A549 (cell line): ENCODE measurements around the gene POLR2C. TPM values are rescaled to one million over a fixed set of nuclear protein-coding genes. Genes with fewer than 3 reads are reported as not detected.

Experiments
- ATAC-seq, 2 experiments: fragments of 200-7000 bp in 1 of 2; fragments of >200 bp in 1 of 2; cut with Nextera tagmentation in 1 of 2; cut with Tn5 transposase in 1 of 2; 3 replicates each; pipeline versions ENCODE4 v1.8.0 to v1.9.1; 2018 to 2020; ENCODE audit warnings: mild to moderate bottlenecking in 1 of 2, moderate library complexity in 1 of 2
- CTCF ChIA-PET: fragments of 300-600 bp; sonication (Branson Sonifier 250); formaldehyde crosslinking; extraction: SDS; loops from one replicate; lab custom pipeline; 2021; ENCODE audit warnings: antibody characterized with exemption, inconsistent platforms; lab: Yijun Ruan, JAX
- POLR2A ChIA-PET: fragments of 350-600 bp; formaldehyde crosslinking; extraction: SDS; loops from one replicate; lab custom pipeline; 2021; ENCODE audit warnings: antibody characterized with exemption, inconsistent platforms; lab: Yijun Ruan, JAX
- DNase-seq, 2 experiments: peaks; one replicate each; pipeline versions ENCODE4 v3.0.0 to v3.0.0-alpha.2; 2011 to 2016; ENCODE audit warnings: low read depth in 1 of 2, low spot score in 1 of 2
- FAIRE-seq: peaks from 2 replicates; lab custom pipeline; 2011; peaks lifted over from hg19 to GRCh38; lab: Jason Lieb, UNC
- H3K27ac ChIP-seq, 2 experiments: fragments of >200 bp; sonication (Bioruptor Twin); formaldehyde crosslinking; 3 replicates each; pipeline ENCODE4 v1.5.1; 2016 to 2017
- H3K4me1 ChIP-seq: fragments of >200 bp; sonication (Bioruptor Twin); formaldehyde crosslinking; 3 replicates; pipeline ENCODE4 v1.6.1; 2016
- H3K4me2 ChIP-seq: fragments of >200 bp; sonication (Bioruptor Twin); formaldehyde crosslinking; 3 replicates; pipeline ENCODE4 v1.6.1; 2016
- H3K4me3 ChIP-seq: fragments of >200 bp; sonication (Bioruptor Twin); formaldehyde crosslinking; 3 replicates; pipeline ENCODE4 v1.5.1; 2016
- H3K9me3 ChIP-seq: fragments of >200 bp; sonication (Bioruptor Twin); formaldehyde crosslinking; 3 replicates; pipeline ENCODE4 v1.6.1; 2016
- BHLHE40 ChIP-seq: IDR thresholded peaks from 2 replicates; pipeline ENCODE4 v1.6.1; 2012; ENCODE audit warnings: low read depth, low read length, inconsistent platforms
- CBX2 ChIP-seq: fragments of 200-600 bp; sonication (generic); IDR thresholded peaks from 2 replicates; pipeline ENCODE4 v1.6.1; 2016; ENCODE audit warnings: low read depth, mild to moderate bottlenecking, borderline replicate concordance
- CHD4 ChIP-seq: fragments of 200-600 bp; sonication (generic); IDR thresholded peaks from 2 replicates; pipeline ENCODE4 v1.6.1; 2016; ENCODE audit warnings: antibody characterized with exemption, mild to moderate bottlenecking, borderline replicate concordance
- EHMT2 ChIP-seq: fragments of 200-600 bp; sonication (generic); IDR thresholded peaks from 2 replicates; pipeline ENCODE4 v1.6.1; 2016; ENCODE audit warnings: antibody characterized with exemption, low read depth, mild to moderate bottlenecking, moderate library complexity
- EP300 ChIP-seq, 2 experiments: fragments of >200 bp; sonication (Bioruptor Twin); formaldehyde crosslinking; IDR thresholded peaks; 2 replicates in 1 of 2; 3 replicates in 1 of 2; pipeline ENCODE4 v1.6.1; 2016 to 2017
- FOSB ChIP-seq: fragments of 250-450 bp; sonication (Bioruptor Pico); IDR thresholded peaks from 2 replicates; pipeline ENCODE4 v1.5.0; 2020; ENCODE audit warnings: mild to moderate bottlenecking, moderate library complexity
- HEYL ChIP-seq: fragments of 250-450 bp; sonication (Bioruptor Pico); IDR thresholded peaks from 2 replicates; pipeline ENCODE4 v1.8.0; 2021; ENCODE audit warnings: mild to moderate bottlenecking, moderate library complexity
- JUNB ChIP-seq: fragments of >200 bp; sonication (Bioruptor Twin); formaldehyde crosslinking; IDR thresholded peaks from 2 replicates; pipeline ENCODE4 v1.6.1; 2016
- KDM5A ChIP-seq: fragments of 200-600 bp; sonication (generic); IDR thresholded peaks from 2 replicates; pipeline ENCODE4 v1.6.1; 2016; ENCODE audit warnings: antibody characterized with exemption, mild to moderate bottlenecking
- MAZ ChIP-seq: fragments of 150-350 bp; IDR thresholded peaks from 2 replicates; pipeline ENCODE4 v1.6.1; 2014; ENCODE audit warnings: antibody characterized with exemption, low read depth, low read length, borderline replicate concordance
- NPAS2 ChIP-seq: fragments of 250-450 bp; sonication (Bioruptor Pico); IDR thresholded peaks from 2 replicates; pipeline ENCODE4 v1.8.0; 2022; ENCODE audit warnings: mild to moderate bottlenecking, moderate library complexity, borderline replicate concordance
- NR3C1 ChIP-seq: fragments of >200 bp; sonication (Bioruptor Twin); formaldehyde crosslinking; IDR thresholded peaks from 3 replicates; pipeline ENCODE4 v1.6.1; 2017
- PHF8 ChIP-seq: fragments of 200-600 bp; sonication (generic); IDR thresholded peaks from 2 replicates; pipeline ENCODE4 v1.6.1; 2016; ENCODE audit warnings: low read depth, mild to moderate bottlenecking, antibody characterized with exemption, moderate library complexity, borderline replicate concordance
- POLR2AphosphoS2 ChIP-seq: conservative IDR thresholded peaks from 2 replicates; pipeline ENCODE4 v1.6.1; 2012; ENCODE audit warnings: low read length, improper control_type of control experiment, inconsistent platforms
- SMC3 ChIP-seq: fragments of >200 bp; sonication (Bioruptor Twin); formaldehyde crosslinking; IDR thresholded peaks from 3 replicates; pipeline ENCODE4 v1.6.1; 2018; ENCODE audit warnings: inconsistent platforms
- ZFP36 ChIP-seq: fragments of 450-650 bp; IDR thresholded peaks from 2 replicates; pipeline ENCODE4 v1.6.1; 2014; ENCODE audit warnings: borderline replicate concordance; ENCODE audit not compliant: partially characterized antibody
- WGBS: methylation state at CpG from one replicate; pipeline ENCODE4 v1.1.6; 2017; ENCODE audit errors: missing lambda C conversion rate; 5-methylcytosine and 5-hydroxymethylcytosine counted together
- polyA plus RNA-seq, 4 experiments: library from polyadenylated mRNA; depleted of rRNA in 3 of 4; stranded (reverse); fragments of >200 nt; fragmentation: RNase III in 1 of 4; extraction: RNeasy Plus Mini Kit Qiagen cat#74134 plus additional on column Dnase treatment in 1 of 4; gene quantifications; 2 replicates in 3 of 4; 3 replicates in 1 of 4; pipeline ENCODE4 v1.2.3, GENCODE V29; 2011 to 2017
- TF ChIP-seq, protein P1 (sequence below): fragments of 200-600 bp; sonication (generic); IDR thresholded peaks from 2 replicates; pipeline ENCODE4 v1.6.1; 2016; ENCODE audit warnings: antibody characterized with exemption, mild to moderate bottlenecking, moderate library complexity
- TF ChIP-seq, protein P2 (sequence below): IDR thresholded peaks from 2 replicates; pipeline ENCODE4 v1.6.1; 2012
- TF ChIP-seq, protein P3 (sequence below): fragments of 150-350 bp; IDR thresholded peaks from 2 replicates; pipeline ENCODE4 v1.6.1; 2014; ENCODE audit warnings: low read depth, mild to moderate bottlenecking, low read length
- TF ChIP-seq, protein P4 (sequence below): fragments of 250-450 bp; sonication (Bioruptor Pico); IDR thresholded peaks from 2 replicates; pipeline ENCODE4 v1.5.0; 2021; ENCODE audit warnings: mild to moderate bottlenecking, moderate library complexity, borderline replicate concordance
- TF ChIP-seq, protein P5 (sequence below): fragments of >200 bp; sonication (Bioruptor Twin); formaldehyde crosslinking; IDR thresholded peaks from 3 replicates; pipeline ENCODE4 v1.6.1; 2016
- TF ChIP-seq, protein P6 (sequence below): fragments of >200 bp; sonication (Bioruptor Twin); formaldehyde crosslinking; IDR thresholded peaks from 2 replicates; pipeline ENCODE4 v1.6.1; 2016

POLR2C gene
- polyA plus RNA-seq, 2 of the 4 experiments (the other 2 are of a cell fraction), result 148 to 229 TPM

DNA sequence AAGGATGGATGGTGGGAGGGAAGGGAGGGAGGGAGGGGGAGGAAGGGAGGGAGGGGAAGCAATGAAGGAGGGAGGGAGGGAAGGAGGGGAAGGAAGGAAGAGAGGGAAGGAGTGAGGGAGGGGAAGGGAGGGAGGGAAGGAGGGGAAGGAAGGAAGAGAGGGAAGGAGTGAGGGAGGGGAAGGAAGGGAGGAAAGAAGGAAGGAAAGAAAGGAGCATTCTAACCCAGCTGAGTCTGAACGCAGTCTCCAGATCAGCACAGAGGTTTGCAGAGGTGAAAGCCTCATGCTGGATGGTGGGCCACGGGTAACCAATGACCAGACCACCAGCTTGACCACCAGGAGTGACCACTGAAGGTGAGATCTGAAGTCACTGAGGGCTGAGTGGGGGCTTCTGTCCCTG is 39.3 kb upstream of the POLR2C start:
- no peak overlapping the region for H3K4me3 ChIP-seq
- TF ChIP-seq, protein P1, sequence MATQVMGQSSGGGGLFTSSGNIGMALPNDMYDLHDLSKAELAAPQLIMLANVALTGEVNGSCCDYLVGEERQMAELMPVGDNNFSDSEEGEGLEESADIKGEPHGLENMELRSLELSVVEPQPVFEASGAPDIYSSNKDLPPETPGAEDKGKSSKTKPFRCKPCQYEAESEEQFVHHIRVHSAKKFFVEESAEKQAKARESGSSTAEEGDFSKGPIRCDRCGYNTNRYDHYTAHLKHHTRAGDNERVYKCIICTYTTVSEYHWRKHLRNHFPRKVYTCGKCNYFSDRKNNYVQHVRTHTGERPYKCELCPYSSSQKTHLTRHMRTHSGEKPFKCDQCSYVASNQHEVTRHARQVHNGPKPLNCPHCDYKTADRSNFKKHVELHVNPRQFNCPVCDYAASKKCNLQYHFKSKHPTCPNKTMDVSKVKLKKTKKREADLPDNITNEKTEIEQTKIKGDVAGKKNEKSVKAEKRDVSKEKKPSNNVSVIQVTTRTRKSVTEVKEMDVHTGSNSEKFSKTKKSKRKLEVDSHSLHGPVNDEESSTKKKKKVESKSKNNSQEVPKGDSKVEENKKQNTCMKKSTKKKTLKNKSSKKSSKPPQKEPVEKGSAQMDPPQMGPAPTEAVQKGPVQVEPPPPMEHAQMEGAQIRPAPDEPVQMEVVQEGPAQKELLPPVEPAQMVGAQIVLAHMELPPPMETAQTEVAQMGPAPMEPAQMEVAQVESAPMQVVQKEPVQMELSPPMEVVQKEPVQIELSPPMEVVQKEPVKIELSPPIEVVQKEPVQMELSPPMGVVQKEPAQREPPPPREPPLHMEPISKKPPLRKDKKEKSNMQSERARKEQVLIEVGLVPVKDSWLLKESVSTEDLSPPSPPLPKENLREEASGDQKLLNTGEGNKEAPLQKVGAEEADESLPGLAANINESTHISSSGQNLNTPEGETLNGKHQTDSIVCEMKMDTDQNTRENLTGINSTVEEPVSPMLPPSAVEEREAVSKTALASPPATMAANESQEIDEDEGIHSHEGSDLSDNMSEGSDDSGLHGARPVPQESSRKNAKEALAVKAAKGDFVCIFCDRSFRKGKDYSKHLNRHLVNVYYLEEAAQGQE, result no peak
- TF ChIP-seq, protein P2, sequence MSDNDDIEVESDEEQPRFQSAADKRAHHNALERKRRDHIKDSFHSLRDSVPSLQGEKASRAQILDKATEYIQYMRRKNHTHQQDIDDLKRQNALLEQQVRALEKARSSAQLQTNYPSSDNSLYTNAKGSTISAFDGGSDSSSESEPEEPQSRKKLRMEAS, result no peak
- no peak for TF ChIP-seq HEYL (CRISPR knock-in tag)
- no peak for TF ChIP-seq CHD4
- TF ChIP-seq, protein P3, sequence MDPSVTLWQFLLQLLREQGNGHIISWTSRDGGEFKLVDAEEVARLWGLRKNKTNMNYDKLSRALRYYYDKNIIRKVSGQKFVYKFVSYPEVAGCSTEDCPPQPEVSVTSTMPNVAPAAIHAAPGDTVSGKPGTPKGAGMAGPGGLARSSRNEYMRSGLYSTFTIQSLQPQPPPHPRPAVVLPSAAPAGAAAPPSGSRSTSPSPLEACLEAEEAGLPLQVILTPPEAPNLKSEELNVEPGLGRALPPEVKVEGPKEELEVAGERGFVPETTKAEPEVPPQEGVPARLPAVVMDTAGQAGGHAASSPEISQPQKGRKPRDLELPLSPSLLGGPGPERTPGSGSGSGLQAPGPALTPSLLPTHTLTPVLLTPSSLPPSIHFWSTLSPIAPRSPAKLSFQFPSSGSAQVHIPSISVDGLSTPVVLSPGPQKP, result no peak
- TF ChIP-seq ZFP36, result no peak
- TF ChIP-seq, all 56 proteins: peak for 0
- H3K4me1 ChIP-seq, result peaks cover 22% of the 10 kb centered on the region
- 89% methylated on average over 2 of the region's 2 CpGs for WGBS
- CTCF ChIA-PET, result interaction anchor here (0.9 to 16.7 kb wide), 24 partner anchors 8 to 338 kb away, joined by 3 to 709 read pairs (median 4); partner anchors contain the start of genes ARL2BP, CIAPIN1 and COQ9
- peak overlapping the region in 1 of 2 experiments; percentile 47; a peak in 1 of 6 replicates for H3K27ac ChIP-seq
- FAIRE-seq (no peak), ATAC-seq (no peak), DNase-seq (no peak)
- H3K4me2 ChIP-seq, result no peak overlapping the region
- POLR2A ChIA-PET, result interaction anchor here (0.9 kb wide), 1 partner anchor 122 kb away, joined by 3 read pairs; no protein-coding TSS in a partner anchor
- no peaks in the 10 kb centered on the region for H3K9me3 ChIP-seq

DNA sequence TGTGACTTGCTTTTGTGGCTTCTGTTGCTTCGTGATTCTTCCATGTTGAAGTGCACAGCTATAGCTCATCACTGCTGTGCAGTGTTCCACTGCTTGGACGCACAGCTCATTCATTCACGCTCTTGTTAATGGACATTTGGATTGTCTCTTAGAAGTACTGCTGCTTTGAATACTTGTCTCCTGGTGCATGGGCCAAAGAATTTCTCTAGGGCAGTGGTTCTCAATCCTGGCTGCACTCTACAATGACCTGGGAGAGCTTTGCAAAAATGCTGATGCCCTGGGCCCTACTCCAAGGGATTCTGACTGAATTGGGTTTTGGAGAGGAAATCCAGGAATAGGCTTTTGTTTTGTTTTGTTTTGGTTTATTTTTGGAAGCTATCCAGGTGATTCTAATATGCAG is 37.9 kb upstream of the POLR2C start:
- ChIA-PET CTCF (interaction anchor here (1.0 to 16.7 kb wide), 6 partner anchors 11 to 119 kb away, joined by 3 to 709 read pairs (median 6); partner anchors contain the start of genes CIAPIN1 and COQ9), POLR2A (no interaction called here)
- TF ChIP-seq JUNB, result no peak
- TF ChIP-seq, protein P4, sequence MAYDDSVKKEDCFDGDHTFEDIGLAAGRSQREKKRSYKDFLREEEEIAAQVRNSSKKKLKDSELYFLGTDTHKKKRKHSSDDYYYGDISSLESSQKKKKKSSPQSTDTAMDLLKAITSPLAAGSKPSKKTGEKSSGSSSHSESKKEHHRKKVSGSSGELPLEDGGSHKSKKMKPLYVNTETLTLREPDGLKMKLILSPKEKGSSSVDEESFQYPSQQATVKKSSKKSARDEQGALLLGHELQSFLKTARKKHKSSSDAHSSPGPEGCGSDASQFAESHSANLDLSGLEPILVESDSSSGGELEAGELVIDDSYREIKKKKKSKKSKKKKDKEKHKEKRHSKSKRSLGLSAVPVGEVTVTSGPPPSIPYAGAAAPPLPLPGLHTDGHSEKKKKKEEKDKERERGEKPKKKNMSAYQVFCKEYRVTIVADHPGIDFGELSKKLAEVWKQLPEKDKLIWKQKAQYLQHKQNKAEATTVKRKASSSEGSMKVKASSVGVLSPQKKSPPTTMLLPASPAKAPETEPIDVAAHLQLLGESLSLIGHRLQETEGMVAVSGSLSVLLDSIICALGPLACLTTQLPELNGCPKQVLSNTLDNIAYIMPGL (CRISPR knock-in tag), result no peak
- no peak for TF ChIP-seq POLR2AphosphoS2
- no peak for TF ChIP-seq CBX2
- TF ChIP-seq MAZ, result no peak
- no peak for TF ChIP-seq BHLHE40
- no peak for TF ChIP-seq PHF8
- TF ChIP-seq FOSB (CRISPR knock-in tag), result no peak
- no peak for TF ChIP-seq EHMT2
- no peak for TF ChIP-seq EP300 (IDR thresholded peaks at IDR 0.05)
- TF ChIP-seq ZFP36, result no peak
- no peak for TF ChIP-seq NR3C1
- no peak for TF ChIP-seq SMC3
- TF ChIP-seq CHD4, result no peak
- TF ChIP-seq, protein P2, result no peak
- TF ChIP-seq, protein P5, sequence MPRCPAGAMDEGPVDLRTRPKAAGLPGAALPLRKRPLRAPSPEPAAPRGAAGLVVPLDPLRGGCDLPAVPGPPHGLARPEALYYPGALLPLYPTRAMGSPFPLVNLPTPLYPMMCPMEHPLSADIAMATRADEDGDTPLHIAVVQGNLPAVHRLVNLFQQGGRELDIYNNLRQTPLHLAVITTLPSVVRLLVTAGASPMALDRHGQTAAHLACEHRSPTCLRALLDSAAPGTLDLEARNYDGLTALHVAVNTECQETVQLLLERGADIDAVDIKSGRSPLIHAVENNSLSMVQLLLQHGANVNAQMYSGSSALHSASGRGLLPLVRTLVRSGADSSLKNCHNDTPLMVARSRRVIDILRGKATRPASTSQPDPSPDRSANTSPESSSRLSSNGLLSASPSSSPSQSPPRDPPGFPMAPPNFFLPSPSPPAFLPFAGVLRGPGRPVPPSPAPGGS, result no peak
- TF ChIP-seq, protein P6, sequence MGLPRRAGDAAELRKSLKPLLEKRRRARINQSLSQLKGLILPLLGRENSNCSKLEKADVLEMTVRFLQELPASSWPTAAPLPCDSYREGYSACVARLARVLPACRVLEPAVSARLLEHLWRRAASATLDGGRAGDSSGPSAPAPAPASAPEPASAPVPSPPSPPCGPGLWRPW, result no peak
- no peak for TF ChIP-seq NPAS2 (CRISPR knock-in tag)
- TF ChIP-seq KDM5A, result no peak
- FAIRE-seq, result no peak
- no peak for DNase-seq
- no peaks in the 10 kb centered on the region for H3K9me3 ChIP-seq
- no peak for ATAC-seq
- peaks cover 8% of the 10 kb centered on the region for H3K4me1 ChIP-seq
- no peak overlapping the region for H3K4me2 ChIP-seq
- WGBS, result 78% methylated on average over 3 of the region's 3 CpGs
- no peak overlapping the region for H3K4me3 ChIP-seq
- H3K27ac ChIP-seq, result no peak overlapping the region
